Neuronal stem cell (in vitro differentiated cells): Measurements from ENCODE around the gene GPR132.
A peak's percentile ranks its signal among the peaks of the same experiment; 100 is the strongest.

Source experiments
- DNase-seq: peaks from one replicate; pipeline ENCODE4 v3.0.0-alpha.2; 2013; ENCODE audit warnings: low spot score
- H2AFZ ChIP-seq: one replicate; pipeline ENCODE4 v1.6.1; 2013; ENCODE audit warnings: mild to moderate bottlenecking, low read length, inconsistent platforms
- H2AK5ac ChIP-seq: 2 replicates; pipeline ENCODE4 v1.6.1; 2013; ENCODE audit warnings: low read depth, mild to moderate bottlenecking, inconsistent platforms, low read length, moderate library complexity, mixed read lengths
- H2BK120ac ChIP-seq: 2 replicates; pipeline ENCODE4 v1.6.1; 2013; ENCODE audit warnings: low read depth, mild to moderate bottlenecking, inconsistent platforms, low read length, moderate library complexity, mixed read lengths
- H2BK12ac ChIP-seq: one replicate; pipeline ENCODE4 v1.6.1; 2013; ENCODE audit warnings: low read length, inconsistent platforms
- H2BK15ac ChIP-seq: 2 replicates; pipeline ENCODE4 v1.6.1; 2013; ENCODE audit warnings: mild to moderate bottlenecking, low read length, inconsistent platforms, mixed read lengths
- H2BK5ac ChIP-seq: one replicate; pipeline ENCODE4 v1.6.1; 2013; ENCODE audit warnings: inconsistent platforms, mild to moderate bottlenecking, low read length, moderate library complexity
- H3K14ac ChIP-seq: one replicate; pipeline ENCODE4 v1.6.1; 2013; ENCODE audit warnings: low read length, inconsistent platforms
- H3K18ac ChIP-seq: 2 replicates; pipeline ENCODE4 v1.6.1; 2013; ENCODE audit warnings: low read length, inconsistent platforms
- H3K23ac ChIP-seq: 2 replicates; pipeline ENCODE4 v1.6.1; 2013; ENCODE audit warnings: low read depth, mild to moderate bottlenecking, mixed read lengths, low read length, inconsistent platforms; ENCODE audit not compliant: poor library complexity
- H3K27ac ChIP-seq: replicated peaks from 3 replicates; pipeline ENCODE4 v1.5.1; 2013; ENCODE audit warnings: low read length, inconsistent platforms
- H3K27me3 ChIP-seq, 3 experiments: 2 replicates each; pipeline ENCODE4 v1.6.1; 2013; ENCODE audit warnings: low read length in 3 of 3, mild to moderate bottlenecking in 2 of 3, inconsistent platforms in 1 of 3, low read depth in 1 of 3, mixed read lengths in 1 of 3, moderate library complexity in 1 of 3; ENCODE audit not compliant: control insufficient read depth in 3 of 3, insufficient read depth in 3 of 3
- H3K36me3 ChIP-seq, 2 donors: replicated peaks in 1 of 2; 2 replicates each; pipeline ENCODE4 v1.6.1; 2013; ENCODE audit warnings: low read length in 2 of 2; ENCODE audit not compliant: control insufficient read depth in 2 of 2, insufficient read depth in 2 of 2
- H3K4ac ChIP-seq: 2 replicates; pipeline ENCODE4 v1.6.1; 2013; ENCODE audit warnings: inconsistent platforms, mild to moderate bottlenecking, low read length, moderate library complexity
- H3K4me1 ChIP-seq, 2 donors: 1 replicate in 1 of 2; 2 replicates in 1 of 2; pipeline ENCODE4 v1.6.1; 2013; ENCODE audit warnings: low read length in 2 of 2, low read depth in 1 of 2; ENCODE audit not compliant: control insufficient read depth in 2 of 2, insufficient read depth in 1 of 2
- H3K4me2 ChIP-seq: one replicate; pipeline ENCODE4 v1.6.1; 2013; ENCODE audit warnings: mild to moderate bottlenecking, low read length, inconsistent platforms; ENCODE audit not compliant: insufficient read depth, poor library complexity, severe bottlenecking
- H3K4me3 ChIP-seq, 2 donors: 2 replicates each; pipeline ENCODE4 v1.5.1; 2013; ENCODE audit warnings: low read length in 2 of 2, mild to moderate bottlenecking in 2 of 2, inconsistent platforms in 1 of 2, moderate library complexity in 1 of 2
- H3K79me1 ChIP-seq: one replicate; pipeline ENCODE4 v1.6.1; 2013; ENCODE audit warnings: low read depth, mild to moderate bottlenecking, inconsistent platforms, low read length, moderate library complexity
- H3K9ac ChIP-seq: one replicate; pipeline ENCODE4 v1.6.1; 2013; ENCODE audit warnings: mild to moderate bottlenecking, low read depth, low read length, inconsistent platforms; ENCODE audit not compliant: poor library complexity
- H3K9me3 ChIP-seq, 2 donors: replicated peaks in 1 of 2; 2 replicates each; pipeline versions ENCODE3 to v1.6.1; 2013; ENCODE audit warnings: low read length in 2 of 2, mild to moderate bottlenecking in 2 of 2, inconsistent platforms in 1 of 2, low read depth in 1 of 2, mixed read lengths in 1 of 2, moderate library complexity in 1 of 2; ENCODE audit not compliant: control insufficient read depth in 2 of 2, insufficient read depth in 1 of 2
- H4K8ac ChIP-seq: one replicate; pipeline ENCODE4 v1.6.1; 2013; ENCODE audit warnings: low read depth, mild to moderate bottlenecking, inconsistent platforms, low read length, moderate library complexity
- H4K91ac ChIP-seq: one replicate; pipeline ENCODE4 v1.6.1; 2013; ENCODE audit warnings: low read length, low read depth, mild to moderate bottlenecking, inconsistent platforms; ENCODE audit not compliant: poor library complexity
- WGBS, 2 donors: extraction: QIAGEN DNeasy Blood & Tissue Kit; methylation state at CpG; one replicate each; pipeline ENCODE4 v1.1.7; 2013; ENCODE audit warnings: missing lambda C conversion rate in 2 of 2, mixed read lengths in 1 of 2; ENCODE audit not compliant: insufficient read length in 2 of 2, insufficient replicate concordance in 1 of 2; ENCODE audit errors: extremely low coverage in 2 of 2; 5-methylcytosine and 5-hydroxymethylcytosine counted together

GPR132 gene

DNA sequence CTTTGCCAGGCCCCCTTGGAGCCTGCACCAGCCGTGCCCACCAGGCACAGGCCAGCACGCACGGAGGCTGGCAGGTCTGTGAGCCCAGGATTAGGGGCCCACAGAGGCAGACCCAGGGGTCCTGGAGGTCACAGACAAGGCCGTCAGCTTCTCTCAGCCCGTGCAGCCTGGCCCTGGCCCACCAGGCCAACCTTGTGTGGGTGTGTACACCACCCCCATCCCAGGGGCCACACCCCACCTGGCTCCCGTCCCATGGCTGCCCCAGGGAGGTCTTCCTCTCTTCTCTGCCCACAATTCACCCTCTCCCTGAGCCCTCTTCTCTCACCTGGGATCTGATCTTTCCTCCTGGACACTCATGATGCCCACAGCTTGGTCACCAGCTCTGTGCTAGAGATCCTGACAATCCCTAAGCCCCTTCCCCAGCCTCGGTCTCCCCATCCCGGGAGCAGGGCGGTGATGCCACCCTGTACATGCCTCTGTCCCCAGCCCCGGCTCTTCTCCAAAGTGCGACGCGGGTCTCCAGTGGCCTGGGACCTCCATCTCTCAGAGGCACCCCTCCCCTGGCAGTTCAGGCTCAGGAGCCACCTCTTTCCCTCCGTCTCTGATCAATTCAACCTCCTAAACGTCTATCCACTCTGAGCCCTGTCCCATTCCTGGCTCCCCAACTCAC lies 31.1 kb upstream of the GPR132 start:
- no peak overlapping the region for H3K4ac ChIP-seq
- H3K9ac ChIP-seq: no peak overlapping the region
- H3K27ac ChIP-seq: no peak overlapping the region
- H2AK5ac ChIP-seq: no peak overlapping the region
- no CpG with 5 or more reads among the region's 15 CpGs for WGBS, 2 donors
- H2BK15ac ChIP-seq: no peak overlapping the region
- no peak overlapping the region for H3K4me3 ChIP-seq
- peak overlapping the region; percentile 34 for H3K23ac ChIP-seq
- no peak overlapping the region for H3K18ac ChIP-seq
- no peak overlapping the region for H3K4me2 ChIP-seq
- no peaks in the 10 kb centered on the region for H3K36me3 ChIP-seq
- H3K9me3 ChIP-seq: peaks cover 15 to 20% of the 10 kb centered on the region in 2 donors
- no peak overlapping the region for H2AFZ ChIP-seq
- H4K8ac ChIP-seq: no peak overlapping the region
- H2BK12ac ChIP-seq: no peak overlapping the region
- no peak overlapping the region for H2BK120ac ChIP-seq
- H3K79me1 ChIP-seq: peaks cover 3% of the 10 kb centered on the region
- no peak overlapping the region for H2BK5ac ChIP-seq
- H3K4me1 ChIP-seq: peaks cover 8 to 13% of the 10 kb centered on the region in 2 donors
- no peak overlapping the region for H3K14ac ChIP-seq
- no peak for DNase-seq
- no peak overlapping the region for H4K91ac ChIP-seq
- H3K27me3 ChIP-seq: peaks cover 0 to 45% (median 11%) of the 10 kb centered on the region in 3 experiments

DNA sequence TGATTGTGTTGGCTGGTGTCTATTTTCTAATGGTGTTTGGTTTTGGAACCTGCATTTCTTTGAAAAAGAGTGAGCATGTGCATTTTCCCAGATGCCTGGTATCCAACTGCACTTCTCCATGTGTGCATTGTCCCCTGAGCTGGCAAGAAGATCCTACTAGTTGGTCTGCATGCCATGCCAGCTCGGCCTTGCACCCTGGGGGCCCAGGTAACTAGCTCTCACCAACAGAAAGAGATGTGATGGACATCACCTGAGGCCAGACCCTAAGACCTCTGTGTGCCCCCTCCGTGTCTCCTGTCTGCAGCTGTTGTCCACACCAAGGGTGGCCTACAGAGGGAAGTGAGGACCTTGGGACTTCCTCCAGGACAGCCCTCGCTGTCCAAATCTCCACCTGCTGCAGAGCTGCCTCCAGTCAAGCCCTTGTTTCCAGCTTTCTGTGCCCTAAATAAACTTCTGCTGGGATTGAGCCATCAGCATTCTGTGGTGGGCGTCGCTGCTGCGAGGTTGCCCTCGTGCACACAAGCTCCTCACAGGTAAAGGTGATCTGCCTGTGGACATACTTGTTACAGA lies 30.1 kb upstream of the GPR132 start:
- Histone ChIP-seq H3K18ac (no peak overlapping the region), H3K4me3 (no peak overlapping the region), H2BK5ac (no peak overlapping the region), H4K8ac (no peak overlapping the region), H2AFZ (no peak overlapping the region), H2AK5ac (no peak overlapping the region), H3K4me2 (no peak overlapping the region), H2BK12ac (no peak overlapping the region), H4K91ac (no peak overlapping the region), H3K4ac (no peak overlapping the region), H3K14ac (no peak overlapping the region), H3K27ac (no peak overlapping the region), H3K27me3 (peaks cover 0 to 45% (median 11%) of the 10 kb centered on the region in 3 experiments), H3K9me3 (peaks cover 11 to 14% of the 10 kb centered on the region in 2 donors), H2BK15ac (no peak overlapping the region), H2BK120ac (no peak overlapping the region), H3K9ac (no peak overlapping the region), H3K4me1 (peaks cover 8 to 14% of the 10 kb centered on the region in 2 donors), H3K23ac (no peak overlapping the region), H3K36me3 (no peaks in the 10 kb centered on the region), H3K79me1 (peaks cover 3% of the 10 kb centered on the region)
- DNase-seq: no peak
- WGBS, 2 donors: no CpG with 5 or more reads among the region's 7 CpGs

DNA sequence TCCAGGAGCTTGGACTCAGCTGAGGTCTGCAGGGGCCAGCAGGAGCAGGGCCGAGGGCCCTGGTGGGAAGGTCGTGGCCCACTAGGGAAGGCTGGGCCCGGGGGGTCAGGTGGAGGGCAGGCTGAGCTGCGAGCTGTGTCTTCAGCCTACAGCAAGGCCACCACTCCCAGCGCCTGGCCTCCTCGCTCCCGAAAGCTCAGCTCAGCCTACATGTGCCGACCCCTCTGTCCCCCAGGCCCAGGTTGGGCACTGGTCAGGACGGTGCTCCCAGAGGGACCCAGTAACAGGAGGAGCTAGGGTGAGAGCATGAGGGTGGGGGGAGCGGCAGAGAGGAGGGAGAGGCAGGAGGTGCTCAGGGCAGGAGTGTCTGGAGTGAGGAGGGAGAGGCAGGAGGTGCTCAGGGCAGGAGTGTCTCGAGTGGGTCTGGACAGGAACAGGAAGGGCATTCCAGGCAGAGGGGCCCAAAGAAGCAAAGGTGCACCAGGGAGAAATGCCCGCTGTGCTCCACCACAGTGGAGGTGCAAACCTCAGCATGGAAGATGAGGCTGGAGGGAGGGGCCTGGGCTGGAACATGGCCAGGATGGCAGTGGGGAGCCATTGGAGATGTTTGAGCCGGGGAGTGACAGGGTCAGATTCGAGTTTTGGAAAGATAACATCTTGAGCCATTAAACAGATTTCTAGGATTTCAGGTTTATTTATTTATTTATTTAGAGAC lies 29.1 kb upstream of the GPR132 start:
- Histone ChIP-seq H3K9me3 (peaks cover 4 to 8% of the 10 kb centered on the region in 2 donors), H4K8ac (peak overlapping the region; percentile 95), H3K23ac (peak overlapping the region; percentile 89), H3K9ac (peak overlapping the region; percentile 85), H3K4me3 (peak overlapping the region; percentile 58 to 74), H2BK120ac (peak overlapping the region; percentile 82), H3K4ac (peak overlapping the region; percentile 96), H2AK5ac (peak overlapping the region; percentile 96), H2BK5ac (no peak overlapping the region), H4K91ac (peak overlapping the region; percentile 68), H3K14ac (peak overlapping the region; percentile 85), H3K79me1 (peaks cover 3% of the 10 kb centered on the region), H2BK15ac (peak overlapping the region; percentile 96), H3K36me3 (no peaks in the 10 kb centered on the region), H3K4me2 (peak overlapping the region; percentile 71), H3K4me1 (peaks cover 8 to 14% of the 10 kb centered on the region in 2 donors), H2AFZ (peak overlapping the region; percentile 99), H3K18ac (peak overlapping the region; percentile 98), H2BK12ac (peak overlapping the region; percentile 46), H3K27me3 (peaks cover 0 to 50% (median 11%) of the 10 kb centered on the region in 3 experiments), H3K27ac (no peak overlapping the region)
- WGBS, 2 donors: no CpG with 5 or more reads among the region's 14 CpGs
- no peak for DNase-seq
